HG02938 (cell line): ENCODE measurements around the gene EMILIN3.

Experiments used
- ATAC-seq: cut with Tn5 transposase; IDR thresholded peaks from one replicate; pipeline ENCODE4 v1.9.1; 2021; ENCODE audit warnings: mild to moderate bottlenecking, moderate library complexity; ENCODE audit not compliant: unreplicated experiment

The EMILIN3 gene

DNA sequence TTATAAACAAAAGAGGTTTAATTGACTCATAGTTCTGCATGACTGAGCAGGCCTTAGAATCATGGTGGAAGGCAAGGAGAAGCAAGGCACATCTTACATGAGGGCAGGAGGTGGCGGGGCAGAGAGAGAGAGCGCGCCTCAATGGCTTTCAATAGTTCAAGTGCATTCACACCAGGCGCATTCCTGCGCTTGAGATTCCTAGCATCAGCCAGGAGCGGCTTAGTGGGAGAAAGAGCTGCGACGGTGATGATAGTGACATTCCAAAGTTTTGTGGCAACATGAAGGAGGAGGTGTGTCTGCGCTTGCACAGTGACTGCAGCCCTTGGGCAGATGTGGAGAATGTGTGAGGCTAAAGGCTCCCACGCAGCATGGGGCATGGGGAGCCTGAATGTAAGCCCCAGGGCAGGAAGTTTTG lies 25.0 kb upstream of the EMILIN3 start:
- ATAC-seq, result no peak

DNA sequence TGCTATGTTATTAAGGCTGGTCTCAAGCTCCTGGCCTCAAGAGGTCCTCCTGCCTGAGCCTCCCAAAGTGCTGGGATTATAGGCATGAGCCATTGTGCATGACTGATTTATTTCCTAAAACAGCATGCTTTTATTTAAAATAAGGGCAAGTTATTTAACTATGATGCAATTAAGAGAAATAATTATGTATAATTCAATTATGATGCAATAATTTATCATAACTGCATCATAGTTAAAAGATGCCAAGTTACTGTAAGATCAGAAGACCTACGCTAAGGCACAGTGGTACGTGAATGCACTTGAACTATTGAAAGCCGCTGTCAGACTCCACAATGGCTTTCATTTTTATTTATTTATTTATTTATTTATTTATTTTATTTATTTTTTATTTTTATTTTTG lies 24.3 kb upstream of the EMILIN3 start:
- no peak for ATAC-seq

DNA sequence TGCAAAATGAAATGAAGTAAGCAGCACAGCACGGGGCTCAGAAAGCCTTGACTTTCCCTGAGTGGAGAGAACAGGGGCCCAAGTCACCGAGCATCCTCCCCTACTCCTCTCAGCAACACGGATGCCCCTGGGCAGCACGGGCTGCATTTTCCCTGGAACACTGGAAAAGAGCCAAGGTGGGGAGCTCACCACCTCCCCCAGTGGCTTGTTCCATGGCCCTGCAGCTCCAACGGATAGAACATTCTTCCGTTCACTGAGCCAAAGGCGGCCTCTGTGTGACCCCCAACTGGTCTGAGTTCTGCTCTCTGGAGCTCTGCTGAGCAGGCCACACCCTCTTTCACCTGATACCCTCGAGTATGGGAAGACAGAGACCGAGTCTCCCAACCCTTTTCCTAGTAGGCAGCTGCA lies 20.8 kb upstream of the EMILIN3 start:
- ATAC-seq, result no peak

DNA sequence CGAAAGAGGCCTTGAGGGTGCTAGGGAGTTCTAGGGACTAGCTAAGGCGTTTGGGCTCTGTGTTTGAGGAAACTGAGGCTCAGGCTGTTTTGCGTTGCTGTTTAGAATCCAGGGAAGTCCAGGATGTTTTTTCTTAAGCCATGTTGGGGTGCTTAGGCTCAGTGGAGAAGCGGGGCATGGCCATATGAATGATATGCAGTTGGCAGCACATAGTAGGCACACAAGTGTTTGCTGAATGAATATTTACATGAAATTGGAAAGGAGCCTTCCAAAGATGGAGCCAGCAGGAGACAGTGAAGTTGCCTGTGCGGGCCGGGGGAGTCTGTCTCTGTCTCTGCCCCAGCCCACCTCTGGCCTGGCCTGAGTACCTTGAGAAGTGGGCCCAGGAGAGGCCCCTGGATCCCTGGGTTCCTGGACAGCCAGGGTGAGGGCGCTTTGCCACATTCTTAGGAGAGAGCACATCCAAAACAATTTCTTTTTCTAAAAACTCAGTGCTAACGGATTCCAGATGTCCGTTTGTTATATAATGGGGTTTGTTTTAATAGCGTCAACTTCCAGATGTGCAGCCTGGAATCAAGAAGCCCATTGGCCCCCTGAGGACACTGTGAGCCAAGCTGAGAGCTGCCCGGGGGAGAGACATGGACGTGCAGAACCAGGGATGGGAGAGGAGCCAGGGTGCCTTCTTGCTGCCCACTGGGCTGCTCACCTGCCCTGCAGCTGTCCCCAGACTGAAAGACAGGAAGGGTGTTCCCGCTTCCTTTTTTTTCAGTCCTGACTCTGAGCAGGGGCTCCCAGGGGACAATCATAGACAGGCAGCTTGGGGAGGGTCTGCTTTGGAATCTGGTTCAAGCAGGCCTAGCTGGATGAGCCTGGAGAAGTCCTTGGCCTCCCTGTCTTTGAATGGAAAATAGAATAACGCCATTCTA lies 20.1 kb upstream of the EMILIN3 start:
- no peak for ATAC-seq

DNA sequence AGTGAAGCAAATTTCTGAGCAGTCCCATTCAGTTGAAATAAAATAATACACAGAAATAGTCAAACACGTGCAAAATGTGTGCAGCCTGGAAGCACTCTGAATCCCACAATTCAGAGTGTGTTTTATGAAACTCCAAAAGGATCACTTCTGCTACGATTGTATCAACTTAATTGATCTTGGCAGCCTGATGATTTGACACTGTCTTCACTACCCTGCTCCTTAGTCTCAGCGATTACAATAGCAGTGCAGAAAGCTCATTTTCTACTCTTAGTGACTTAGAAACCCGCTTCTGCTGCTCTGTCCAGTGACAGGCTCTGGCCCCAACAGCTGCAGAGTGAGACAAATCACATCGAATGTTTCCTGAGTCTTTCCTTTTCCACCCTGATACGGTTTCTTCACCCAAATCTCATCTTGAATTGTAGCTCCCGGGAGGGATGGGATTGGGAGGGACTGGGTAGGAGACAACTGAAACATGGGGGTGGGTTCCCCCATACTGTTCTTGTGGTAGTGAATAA lies 16.2 kb upstream of the EMILIN3 start:
- ATAC-seq, result no peak

DNA sequence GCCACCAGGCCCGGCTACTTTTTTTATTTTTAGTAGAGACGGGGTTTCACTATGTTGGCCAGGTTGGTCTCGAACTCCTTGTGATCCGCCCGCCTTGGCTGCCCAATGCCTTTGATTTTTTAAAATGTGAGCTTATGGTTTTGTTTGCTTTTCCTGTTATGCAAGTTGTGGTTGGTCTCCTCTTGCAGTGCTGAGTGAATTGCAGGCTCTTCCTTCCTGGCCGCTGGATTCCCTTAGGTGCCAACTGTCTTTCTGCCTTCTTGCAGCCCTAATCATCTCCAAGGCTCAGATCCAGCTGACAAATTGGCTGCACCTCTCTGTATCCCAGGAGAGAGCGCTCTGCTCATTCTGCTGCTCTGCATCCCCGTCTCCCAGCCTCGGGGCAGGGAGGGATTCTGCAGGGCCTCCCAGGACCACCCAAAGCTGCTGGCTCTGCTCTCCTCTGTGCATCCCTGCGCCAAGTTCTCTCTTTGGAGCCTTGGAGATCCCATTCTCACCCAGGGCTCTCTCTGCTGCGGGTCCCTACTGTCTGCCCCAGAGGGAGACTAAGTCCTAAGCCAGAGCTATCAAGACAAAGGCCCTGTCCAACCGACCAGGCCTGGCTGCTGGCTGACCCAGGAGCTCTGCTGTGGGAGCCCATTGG lies 14.1 kb upstream of the EMILIN3 start:
- no peak for ATAC-seq

DNA sequence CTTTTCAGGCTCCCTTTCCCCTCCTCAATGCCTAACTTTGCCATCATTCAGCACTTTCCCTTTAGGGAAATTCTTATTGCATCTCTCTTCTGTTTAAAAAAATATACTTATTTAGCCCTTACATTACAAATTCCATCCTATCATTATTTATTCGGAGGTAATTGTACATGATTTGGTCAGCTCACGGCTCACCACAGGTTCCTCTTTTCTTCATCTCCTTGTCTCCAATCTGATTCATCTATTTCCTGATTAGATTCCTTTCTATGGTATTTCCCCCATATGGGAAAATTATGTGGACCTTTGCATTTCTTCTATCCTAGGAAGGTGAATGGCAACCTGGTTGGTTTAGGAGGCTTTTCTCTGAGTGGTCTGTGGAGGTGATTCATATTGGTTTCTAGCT lies 12.9 kb upstream of the EMILIN3 start:
- ATAC-seq, result no peak

DNA sequence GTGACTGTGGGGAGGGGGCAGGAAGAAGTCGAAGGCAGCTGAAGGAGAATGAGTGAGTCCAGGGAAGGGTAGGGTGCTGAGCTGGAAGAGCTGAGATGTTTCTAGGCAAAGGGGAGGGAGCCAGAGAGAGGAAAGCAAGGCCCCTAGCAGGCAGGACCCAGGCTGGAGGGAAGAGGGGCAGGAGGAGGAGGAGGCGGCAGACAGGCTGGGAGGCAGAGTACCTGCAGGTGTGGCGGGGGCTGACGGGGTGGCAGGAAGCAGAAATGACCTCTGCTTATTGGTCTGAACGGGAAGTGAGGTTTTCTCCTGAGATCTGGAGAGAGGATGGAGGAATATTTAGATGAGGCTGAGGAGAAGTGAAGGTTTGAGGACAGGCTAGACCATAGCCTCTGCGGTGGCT lies 10.7 kb upstream of the EMILIN3 start:
- ATAC-seq, result no peak

DNA sequence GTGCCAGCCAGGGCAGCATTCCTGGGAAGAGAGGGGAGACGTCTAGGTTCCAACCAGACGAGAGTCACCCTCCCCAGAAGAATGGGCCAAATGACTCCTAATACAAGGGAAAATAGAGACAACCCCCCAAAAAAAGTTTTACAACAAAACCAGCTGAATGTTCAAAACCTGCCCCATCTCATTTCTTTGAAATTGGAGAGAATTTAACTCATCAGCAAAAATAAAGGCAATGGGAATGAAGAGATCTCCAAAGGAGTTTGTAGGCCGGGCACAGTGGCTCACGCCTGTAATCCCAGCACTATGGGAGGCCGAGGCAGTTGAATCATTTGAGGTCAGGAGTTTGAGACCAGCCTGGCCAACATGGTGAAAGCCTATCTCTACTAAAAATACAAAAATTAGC lies 9.7 kb upstream of the EMILIN3 start:
- ATAC-seq, result no peak

DNA sequence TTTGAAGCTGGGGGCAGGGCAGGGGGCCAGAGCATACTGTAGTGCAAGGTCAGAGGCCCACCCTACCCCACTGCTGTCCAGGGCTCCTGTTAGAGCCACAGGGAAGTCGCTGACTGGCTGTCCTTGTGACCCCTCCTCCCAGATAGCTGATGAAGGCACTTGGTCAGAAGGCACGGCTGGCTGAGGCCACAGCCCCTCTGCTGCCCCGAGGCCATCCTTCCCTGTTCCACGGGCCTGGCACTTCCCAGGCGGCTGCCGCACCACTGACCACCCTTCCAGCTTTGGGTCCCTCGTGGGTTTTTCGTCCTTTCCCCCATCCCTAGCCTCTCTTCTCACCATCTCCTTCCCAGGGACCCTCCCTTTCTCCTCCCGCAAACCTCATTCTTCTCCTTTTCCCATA lies 9.2 kb upstream of the EMILIN3 start:
- no peak for ATAC-seq

DNA sequence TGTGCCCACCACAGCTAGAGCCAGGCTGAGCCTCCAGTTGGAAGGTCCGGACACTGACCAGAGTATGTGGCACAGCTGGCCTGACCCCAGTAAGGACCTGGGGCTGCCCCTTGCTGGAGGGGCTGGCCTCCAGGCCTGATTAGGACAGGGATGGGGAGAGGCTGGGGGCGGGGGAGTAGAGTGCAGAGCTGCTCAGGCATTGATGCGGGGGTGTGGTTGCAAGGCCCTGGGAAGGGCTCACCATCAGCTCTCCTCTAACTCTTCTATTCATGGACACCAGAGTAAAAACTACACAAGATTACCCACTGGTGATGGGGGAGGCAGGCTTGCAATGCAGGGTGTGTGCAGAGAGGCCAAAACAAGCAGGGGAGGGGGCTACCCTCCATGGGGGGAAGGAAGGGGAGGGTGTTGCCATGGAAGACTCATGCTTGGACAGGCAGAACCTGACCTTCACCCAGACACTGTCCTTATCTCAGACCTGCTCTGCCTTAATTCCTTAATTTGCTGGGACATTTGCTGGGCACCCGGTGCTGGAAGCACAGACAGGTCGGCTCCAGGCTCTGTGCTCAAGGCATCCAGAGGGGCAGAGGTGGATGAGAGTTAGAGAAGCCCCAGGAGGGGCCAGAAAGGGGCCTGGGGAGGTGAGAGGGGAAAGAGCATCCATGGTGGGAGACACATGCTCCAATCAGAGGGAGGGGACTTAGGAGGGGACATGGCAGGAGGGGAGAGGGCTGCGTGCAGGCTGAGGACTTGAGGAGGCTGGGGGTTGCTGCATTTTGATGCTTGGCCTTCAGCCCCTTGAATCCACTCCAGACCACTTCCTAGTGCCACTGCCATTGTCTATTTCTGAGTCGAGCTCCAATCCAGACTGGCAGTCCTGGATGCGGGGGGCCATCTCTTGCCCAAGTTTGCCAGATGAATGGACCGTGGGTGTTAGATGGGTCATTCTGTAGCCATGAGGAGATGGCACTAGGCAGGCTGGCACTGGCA lies 7.6 kb upstream of the EMILIN3 start:
- ATAC-seq, result no peak

DNA sequence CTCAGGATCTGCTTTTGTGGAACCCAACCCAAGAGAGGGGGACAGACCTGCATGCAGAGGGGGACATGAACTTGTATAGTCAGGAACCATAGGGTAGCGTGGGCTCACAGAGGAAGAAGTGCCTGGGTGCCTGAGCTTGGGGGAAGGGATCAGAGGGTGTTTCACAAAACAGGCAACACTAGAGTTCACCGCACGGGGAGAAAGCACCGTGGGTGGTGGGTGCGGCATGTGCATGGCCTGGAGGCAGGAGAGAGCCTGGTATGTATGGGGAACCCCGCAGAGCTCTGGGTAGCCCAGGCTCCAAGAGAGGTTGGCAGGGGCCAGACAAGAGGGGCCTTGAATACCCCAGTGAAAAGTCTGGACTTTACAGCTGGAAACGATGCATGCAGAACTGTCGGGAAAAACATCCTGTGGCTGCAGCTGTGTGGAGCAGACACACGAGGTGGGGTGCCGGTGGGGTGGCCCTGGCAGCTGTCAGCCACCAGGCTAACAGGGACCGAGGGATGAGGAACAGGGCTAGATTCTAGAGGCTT lies 6.7 kb upstream of the EMILIN3 start:
- no peak for ATAC-seq

DNA sequence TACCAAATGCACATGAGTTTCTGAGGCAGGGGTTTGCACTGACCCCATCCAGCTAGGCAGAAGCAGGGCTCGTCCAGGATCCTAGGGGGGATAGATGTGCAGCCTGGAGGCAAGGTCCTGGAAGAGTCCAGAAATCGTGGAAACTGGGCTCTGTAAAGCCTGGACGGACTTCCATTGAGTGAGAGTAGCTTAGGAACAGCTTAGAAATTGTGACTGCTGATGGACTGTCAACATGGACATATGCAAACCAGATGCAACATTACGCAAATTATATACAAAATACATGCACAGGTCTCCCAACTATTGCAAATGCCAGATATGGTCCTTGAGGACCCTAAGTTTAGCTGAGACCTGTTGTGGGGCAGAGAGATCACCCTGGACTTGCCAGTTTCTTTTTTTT lies 4.8 kb upstream of the EMILIN3 start:
- ATAC-seq, result no peak

DNA sequence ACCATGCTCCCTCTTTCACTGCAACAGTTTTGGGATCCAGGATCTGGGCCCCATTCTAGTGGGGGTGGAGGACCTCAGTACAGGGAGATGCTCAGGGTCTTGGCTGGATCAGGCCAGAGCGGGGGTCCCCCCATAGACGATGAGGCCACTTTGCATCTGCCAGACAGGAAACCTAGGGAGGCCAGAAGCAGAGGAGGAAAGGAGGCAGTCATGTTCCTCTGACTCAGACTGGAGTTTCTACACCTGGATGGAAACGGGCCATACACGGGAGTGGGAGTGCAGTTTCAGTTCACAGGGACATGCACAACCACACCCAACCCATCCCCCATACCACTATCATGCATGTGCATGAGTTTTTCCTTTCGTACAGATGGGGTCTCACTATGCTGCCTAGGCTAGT lies 3.6 kb upstream of the EMILIN3 start:
- ATAC-seq, result no peak

DNA sequence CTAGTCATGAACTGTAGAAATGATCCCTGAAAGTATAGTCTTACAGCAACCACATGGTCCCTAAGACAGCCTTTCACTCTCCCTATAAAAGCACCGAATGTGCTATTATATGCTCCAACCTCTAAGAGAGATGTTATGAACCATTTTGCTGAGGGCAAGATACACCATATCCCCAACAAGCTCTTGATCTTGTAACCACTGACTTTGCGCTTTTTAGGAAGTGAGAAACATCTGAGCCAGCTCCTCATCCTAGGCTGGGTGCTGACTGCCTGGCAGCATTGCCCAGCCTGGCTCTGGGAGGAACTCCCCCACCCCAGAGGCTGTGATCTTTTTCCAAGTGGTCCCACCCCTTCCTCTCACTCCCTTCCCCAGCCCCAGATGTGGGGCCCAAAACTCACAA lies 3.1 kb upstream of the EMILIN3 start:
- no peak for ATAC-seq

DNA sequence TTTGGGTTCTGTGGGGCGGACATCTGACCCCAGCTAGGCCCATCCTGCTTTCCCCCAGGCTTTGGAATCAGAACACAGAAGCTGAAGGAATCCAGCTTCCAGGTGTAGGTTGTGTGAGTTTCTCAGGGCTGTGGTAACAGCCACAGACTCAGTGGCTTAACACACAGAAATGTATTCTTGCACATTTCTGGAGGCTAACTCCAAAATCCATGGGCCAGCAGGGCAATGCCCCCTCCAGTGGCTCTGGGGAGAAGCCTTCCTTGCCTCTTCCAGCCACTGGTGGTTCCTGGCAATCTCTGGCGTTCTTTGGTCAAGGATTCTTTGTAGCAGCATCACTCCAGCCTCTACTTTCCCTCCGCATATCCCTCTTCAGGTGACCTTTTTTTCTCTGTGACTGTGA lies 1.3 kb upstream of the EMILIN3 start:
- no peak for ATAC-seq

DNA sequence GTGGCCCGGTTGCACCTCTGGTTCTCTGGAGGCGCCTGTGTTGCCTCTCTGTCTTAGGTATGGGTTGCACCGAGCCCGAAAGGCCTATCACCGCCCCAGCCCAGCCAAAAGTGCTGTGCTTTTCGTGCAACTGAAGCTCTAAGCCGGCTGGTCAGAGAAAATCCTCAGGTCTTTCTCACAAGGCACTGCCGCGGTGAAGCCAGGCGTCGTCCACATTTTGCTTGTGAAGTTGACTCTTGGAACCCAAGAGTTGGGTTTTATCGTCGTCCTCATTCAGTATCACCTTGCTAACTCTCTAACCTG lies 726 bp upstream of the EMILIN3 start:
- no peak for ATAC-seq

DNA sequence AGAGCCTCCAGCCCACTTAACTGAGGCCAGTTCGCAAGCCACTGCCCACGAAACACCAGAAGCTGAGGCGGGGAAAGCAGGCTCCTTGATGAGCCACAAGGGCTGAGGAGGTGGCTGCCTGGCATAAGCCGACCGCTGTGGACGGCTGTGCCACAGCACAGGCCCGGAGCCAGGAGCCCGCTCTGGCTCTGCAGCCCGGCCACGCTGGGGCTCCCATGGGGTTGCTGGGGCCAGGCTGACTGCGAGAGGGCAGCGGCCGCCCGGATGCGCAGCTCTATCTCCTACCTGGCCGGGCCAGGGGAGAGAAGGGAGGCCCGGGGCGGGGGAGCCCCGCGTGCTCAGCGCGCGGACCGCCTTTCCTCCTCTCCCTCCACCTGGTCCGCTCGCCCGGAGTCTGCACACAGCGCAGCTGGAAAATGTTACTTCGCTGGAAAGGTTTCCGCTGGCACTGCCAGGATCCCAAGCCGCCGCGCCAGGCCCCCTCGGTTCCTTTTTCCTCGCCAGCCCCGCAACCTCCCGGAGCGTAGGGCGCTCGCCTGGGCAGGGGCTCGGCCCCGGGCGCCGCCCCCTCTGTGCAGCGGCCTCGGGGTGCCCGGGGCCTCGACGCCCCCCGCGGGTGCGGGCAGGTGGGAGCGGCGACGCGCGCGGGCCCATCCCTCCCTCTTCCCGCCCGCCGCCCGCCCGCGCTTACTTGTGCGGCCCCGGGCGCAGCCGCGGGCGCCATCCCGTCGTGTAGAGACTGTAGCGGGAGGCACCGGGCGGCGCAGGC lies 657 bp downstream of the EMILIN3 start:
- no peak for ATAC-seq

DNA sequence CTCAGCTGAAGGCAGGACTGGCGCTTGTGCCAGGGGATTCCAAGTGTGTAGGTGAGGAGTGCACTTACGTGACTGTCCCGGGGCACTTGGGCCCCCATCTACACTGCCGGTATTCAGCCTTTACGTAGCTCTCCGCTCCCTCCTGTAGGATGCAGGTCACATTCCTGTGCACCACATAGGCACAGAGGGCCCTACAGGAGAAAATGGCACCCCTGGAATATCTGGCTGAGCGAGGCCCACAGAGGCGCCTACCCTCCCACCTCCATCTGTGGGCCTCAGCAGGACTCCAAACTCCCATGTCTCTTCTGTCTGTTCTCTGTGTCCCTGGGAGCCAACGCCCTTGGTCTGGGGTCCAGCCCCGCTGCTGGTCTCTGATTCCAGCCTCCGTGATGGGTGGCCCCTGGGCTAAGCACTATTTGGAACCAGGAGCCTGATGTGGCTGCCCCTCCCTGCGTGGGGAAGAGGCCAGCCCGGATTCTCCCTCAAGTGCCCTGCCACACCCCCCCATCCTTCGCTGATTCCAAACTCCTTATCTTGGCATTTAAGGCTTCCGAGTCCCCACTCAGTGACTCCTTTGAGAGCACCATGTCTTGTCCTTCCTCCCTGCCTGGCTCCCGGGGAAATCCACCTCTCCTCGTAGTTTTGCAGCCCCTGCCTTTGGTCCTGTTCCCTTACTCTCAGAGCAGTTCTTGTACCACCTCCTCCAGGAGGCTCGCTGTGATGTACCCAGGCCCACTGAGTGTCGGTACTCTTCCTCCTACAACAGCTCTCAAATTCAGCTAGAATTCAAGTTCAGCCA lies 1.5 kb downstream of the EMILIN3 start:
- no peak for ATAC-seq
